SH-SY5Y (cell line): ENCODE results near the gene MELK.

Experiments used
- GATA2 ChIP-seq: IDR thresholded peaks from 2 replicates; pipeline ENCODE4 v1.6.1; 2011; ENCODE audit warnings: mild to moderate bottlenecking, low read depth, low read length
- GATA3 ChIP-seq: IDR thresholded peaks from 2 replicates; pipeline ENCODE4 v1.6.1; 2011; ENCODE audit warnings: low read depth, mild to moderate bottlenecking, low read length, moderate library complexity

MELK gene

DNA sequence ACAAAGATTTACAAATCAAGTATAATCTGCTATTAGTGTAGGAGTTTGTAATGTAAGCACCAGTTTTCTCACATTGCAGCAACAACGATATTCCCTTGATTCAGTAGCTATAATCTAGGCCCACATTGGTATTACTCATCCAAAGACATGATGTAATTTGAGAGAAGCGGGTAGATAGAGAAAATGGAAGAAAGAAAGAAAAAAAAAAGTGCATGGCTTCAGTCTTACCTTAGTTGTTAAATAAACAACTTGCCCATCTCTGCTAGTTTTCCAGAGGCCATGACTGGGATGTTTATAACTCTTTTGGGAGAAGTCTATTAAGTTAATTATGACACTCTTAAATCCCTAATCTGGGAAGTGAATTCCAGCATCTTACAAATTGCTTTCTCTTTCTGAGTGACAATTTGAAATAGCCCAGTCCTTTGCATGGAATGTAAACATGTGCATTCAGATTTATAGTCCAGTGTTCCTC, 2.8 kb downstream of the MELK start:
- no peak for TF ChIP-seq GATA3
- no peak for TF ChIP-seq GATA2

DNA sequence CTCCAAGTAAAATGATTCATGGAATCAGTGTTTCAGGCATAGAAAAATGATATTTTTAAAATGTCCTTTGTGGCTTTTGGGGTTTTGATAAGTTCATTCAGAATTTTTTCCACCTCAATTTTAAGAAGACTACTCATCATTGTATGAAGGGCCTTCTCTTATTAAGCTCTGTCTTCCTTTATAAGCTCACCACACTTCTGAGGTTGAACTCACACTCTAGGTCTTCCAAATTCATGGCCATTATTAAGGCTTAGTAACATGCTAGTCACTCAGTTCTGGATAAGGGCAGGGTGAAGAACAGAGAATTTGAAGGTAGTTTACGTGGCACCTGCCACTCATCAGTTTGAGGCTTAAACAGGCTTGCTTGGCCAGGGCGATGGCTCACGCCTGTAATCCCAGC, 4.2 kb downstream of the MELK start:
- no peak for TF ChIP-seq GATA2
- TF ChIP-seq GATA3 = no peak

DNA sequence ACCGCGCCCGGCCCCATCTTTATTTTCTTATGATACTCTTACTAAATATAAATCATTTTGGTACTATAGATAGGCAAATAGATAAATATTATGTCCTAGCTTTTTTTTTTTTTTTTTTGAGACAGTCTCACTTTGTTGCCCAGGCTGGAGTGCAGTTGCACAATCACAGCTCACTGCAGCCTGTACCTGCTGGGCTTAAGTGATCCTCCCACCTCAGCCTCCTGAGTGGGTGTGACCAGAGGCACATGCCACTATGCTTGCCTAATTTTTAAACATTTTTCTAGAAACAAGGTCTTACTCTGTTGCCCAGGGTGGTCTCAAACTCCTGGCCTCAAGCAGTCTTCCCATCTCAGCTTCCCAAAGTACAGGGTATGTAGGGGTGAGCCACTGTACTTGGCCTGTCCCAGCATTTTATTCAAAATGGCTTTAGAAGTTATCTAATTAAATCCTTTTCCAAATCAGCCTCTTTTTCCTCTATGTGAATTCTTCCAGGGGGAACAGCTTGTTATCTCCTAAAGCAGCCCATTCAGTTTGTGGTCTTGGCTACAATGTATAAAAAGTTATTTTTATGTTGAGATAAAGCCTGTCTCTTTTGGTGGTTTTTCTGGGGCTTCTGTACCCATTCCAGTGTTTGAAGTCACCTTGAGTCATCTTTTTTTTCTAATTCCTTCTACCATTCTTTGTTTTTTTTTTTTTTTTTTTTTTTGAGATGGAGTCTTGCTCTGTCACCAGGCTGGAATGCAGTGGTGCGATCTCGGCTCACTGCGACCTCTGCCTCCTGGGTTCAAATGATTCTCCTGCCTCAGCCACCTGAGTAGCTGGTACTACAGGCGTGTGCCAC, 12.1 kb downstream of the MELK start:
- TF ChIP-seq GATA3 (no peak), GATA2 (no peak)

GRCh38 chr9:36590231-36590630, 17.5 kb downstream of the MELK start:
- TF ChIP-seq GATA3 = no peak
- no peak for TF ChIP-seq GATA2

- TF ChIP-seq GATA2 (no peak), GATA3 (no peak)
Measured at GRCh38 chr9:36592801-36593583, 20.3 kb downstream of the MELK start.

DNA sequence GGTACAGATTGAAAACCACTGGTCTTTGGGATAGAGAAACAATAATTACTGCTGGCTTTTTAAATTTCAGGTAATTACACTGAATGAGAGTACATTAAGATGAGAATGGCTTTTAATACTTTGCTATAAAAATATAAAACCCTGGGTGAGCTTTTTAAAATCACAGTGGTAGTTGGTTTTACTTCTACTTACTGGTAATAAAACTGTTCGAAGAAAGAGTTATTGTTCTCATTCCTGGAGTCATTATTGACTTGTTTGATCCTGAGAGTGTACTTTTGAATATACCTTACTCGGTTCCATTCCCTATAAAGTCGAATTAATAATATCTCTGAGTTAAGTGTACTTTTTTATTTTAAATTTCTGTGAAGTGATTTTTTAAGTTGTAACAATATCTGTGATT, 21.5 kb downstream of the MELK start:
- TF ChIP-seq GATA2 (no peak), GATA3 (no peak)

GRCh38 chr9:36597412-36598178, 24.9 kb downstream of the MELK start:
- TF ChIP-seq GATA2 (no peak), GATA3 (no peak)

DNA sequence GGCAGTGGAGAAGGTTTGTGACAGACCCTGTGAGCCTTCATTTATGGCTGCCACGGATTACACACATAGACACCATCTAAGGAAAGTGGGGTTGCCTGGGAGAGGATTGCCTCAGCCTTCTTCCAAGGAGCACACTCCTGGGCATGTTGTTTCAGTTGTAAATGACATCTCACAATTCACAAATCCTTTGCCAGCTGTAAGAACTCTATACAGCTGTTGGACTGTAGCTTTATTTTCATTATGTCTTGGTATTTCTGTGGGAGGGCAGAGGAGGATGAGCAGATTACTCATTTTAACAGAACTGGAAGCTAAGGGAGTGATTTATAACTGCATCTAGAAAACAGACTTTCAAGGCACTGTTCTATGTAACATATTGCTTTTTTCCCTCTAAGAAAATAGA, 25.6 kb downstream of the MELK start:
- no peak for TF ChIP-seq GATA3
- no peak for TF ChIP-seq GATA2

DNA sequence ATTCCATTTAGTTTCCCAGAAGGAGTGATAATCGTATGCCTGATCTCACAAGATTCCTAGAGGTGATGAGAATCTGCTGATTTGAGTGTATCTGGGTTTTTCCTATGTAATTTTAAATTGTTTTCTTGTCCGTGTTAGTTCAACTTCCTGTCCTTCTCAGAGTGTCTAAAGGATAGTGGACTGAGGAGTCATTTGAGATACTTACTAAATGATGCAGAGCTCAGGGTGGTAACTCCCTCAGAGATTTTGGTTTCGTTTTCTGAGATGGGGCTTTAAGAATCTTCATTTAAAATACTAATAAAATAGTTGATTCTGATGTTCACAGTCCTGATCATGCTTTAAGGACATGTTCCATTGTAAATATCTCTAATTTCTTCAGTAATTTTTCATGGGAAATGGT, 30.3 kb downstream of the MELK start:
- TF ChIP-seq GATA2 (no peak), GATA3 (no peak)

DNA sequence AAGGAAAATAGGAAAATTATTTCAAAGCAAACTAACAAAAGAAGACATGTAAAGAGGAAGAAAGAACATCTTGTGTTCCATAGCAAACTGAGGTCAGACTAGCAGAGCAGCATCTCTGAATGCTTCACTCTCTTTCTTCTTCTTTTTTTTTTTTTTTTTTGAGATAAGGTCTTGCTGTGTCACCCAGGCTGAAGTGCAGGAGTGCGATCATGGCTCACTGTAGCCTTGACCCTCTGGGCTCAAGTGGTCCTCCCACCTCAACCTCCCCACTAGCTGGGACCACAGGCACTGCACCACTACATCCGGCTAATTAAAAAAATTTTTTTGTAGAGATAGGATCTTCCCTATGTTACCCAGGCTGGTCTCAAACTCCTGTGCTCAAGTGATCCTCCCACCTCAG, 36.6 kb downstream of the MELK start:
- TF ChIP-seq GATA2 (no peak), GATA3 (no peak)

DNA sequence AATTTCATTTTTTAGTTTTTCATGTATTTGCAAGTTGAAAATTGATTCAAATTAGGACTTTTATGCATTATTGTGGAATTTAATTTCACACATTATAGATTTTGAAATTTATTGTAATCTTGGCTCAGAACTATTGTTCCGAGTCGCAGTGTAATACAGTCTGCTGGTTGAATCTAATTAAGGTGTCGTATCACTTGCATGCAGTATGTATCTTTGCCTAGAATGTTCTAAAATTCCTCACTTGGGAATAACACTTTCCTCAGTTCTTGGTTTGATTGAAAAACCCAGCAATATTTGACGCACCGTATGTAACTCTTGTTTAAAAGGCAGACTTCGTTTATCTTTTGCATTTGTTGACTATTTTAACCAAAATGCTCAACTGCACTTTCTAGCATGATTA, 49.4 kb downstream of the MELK start:
- no peak for TF ChIP-seq GATA2
- TF ChIP-seq GATA3 = no peak

- TF ChIP-seq GATA2 = no peak
- no peak for TF ChIP-seq GATA3
Measured at GRCh38 chr9:36623280-36623679, 50.6 kb downstream of the MELK start.

GRCh38 chr9:36625006-36625615, 52.4 kb downstream of the MELK start:
- TF ChIP-seq GATA2 (no peak), GATA3 (no peak)

DNA sequence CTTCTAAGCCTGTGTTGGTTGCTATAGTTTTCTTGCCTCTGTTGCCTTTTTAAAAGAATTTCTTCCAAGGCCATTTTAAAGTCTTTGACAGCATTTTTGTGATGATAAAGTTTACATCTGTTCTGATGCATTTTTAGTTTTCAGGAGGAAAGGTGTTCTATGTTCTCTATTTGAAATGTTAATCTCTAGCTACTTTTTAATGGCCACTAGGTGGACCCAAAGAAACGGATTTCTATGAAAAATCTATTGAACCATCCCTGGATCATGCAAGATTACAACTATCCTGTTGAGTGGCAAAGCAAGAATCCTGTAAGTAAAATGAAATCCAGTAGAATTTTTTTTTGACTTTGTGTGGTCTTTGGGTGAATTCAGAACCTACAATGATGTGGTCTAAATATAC, 60.2 kb downstream of the MELK start:
- TF ChIP-seq GATA2 = no peak
- no peak for TF ChIP-seq GATA3
